GM19025 (cell line): ENCODE results near the gene P4HA2.

Experiments used
- ATAC-seq: cut with Tn5 transposase; IDR thresholded peaks from one replicate; pipeline ENCODE4 v1.9.1; 2021; ENCODE audit warnings: mild to moderate bottlenecking, low read depth, moderate library complexity; ENCODE audit not compliant: unreplicated experiment

The P4HA2 gene

DNA sequence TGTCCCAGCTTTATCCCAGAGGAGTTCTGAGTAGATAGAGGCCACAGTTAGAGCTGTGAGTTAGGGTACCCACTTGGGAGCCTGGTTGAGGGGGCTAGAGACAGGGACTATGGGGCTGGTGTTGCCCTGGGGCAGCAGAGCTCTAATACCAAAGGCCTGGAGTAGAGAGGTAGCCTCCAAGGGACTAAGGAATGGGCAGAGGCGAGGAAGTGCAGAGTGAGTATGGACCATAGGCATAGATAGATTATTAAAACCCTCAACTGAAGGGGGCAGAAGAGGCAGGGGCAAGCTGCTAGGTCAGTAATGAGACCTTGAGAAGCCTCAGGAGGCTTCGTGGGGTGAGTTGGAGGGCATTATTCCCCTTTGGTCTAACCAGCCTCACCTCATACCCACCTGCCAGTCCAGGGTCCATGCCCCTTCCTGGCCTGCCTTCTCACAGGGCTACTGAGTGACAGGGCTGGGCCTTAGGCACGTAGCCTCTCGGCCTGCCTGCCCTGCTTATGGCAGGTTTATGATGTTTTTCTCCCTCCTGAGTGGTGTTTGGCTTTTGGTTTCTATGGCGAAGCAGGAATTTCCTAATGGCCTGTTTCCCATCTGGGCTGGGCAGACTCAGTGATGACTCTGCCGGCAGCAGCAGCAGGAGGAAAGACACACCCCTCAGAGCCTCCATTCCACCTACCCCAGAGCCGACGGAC is 37.8 kb upstream of the P4HA2 start:
- ATAC-seq: no peak

DNA sequence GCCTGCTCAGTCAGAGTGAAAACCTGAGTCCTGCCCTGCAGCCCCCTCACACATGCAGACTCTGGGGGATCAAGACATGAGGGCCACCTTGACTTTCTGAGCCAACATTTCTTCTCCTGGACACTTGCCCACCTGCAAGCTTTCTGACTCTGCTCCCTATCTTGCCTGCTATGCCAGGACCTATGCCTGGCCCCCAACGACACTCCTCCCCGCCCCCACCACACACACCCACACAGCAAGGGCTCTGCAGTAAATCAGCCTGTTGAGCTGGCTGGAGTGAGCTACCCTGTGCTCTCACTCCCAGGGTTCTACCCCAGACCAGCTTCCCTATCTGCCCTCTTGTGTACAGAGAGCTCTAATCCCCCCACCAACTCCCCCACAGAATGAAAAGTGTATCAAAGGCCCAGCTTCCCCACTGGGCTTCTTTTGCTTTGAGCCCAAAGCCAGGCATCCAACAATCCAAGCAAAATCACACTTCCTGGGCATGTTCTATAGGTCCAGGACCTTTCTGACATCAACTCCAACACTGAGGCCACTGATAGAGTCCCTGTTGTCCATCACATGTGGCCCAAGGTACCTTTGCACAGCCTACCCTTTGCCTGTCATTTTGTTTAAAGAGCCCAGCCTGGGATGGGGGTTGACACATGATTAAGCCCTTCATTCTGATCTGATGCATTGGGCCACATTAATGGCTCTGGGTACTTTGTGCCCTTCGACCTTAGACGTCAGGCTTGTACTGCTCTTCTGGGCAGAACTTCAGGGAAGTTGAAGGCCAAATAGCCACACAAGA is 37.1 kb upstream of the P4HA2 start:
- ATAC-seq: no peak

DNA sequence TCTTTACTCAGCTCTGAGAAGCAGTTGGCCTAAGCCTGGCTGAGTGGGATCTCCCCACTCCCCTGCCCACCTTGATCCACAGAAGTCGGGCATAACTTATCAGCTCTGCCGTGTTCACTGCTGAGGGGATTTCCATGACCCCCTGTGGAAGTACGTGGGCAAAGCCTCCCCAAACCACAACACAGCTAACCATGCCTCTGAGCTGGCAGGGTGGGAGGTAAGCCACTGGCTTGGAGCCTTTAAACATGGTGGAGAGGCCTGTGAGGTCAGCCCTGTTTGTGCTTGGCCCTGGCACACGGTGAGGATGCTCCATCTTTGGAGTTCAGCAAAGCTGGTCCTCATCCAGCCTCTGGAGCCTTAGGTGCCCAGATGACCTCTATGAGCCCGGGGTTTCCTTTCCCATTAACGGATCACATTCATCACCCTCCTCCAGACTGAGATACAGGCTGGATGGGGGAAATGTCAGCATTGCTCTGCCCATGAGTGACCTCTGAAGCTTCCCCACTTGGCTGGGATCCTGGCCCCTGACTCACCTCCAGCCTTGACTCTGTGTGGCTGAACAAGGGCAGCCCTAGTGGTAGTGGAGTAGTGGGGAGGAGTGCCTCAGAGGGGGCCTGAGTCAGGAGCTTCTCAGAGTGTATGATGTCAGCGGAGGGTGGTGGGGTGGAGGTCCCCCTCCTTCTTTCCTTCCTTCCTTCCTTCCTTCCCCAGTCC is 36.1 kb upstream of the P4HA2 start:
- no peak for ATAC-seq

DNA sequence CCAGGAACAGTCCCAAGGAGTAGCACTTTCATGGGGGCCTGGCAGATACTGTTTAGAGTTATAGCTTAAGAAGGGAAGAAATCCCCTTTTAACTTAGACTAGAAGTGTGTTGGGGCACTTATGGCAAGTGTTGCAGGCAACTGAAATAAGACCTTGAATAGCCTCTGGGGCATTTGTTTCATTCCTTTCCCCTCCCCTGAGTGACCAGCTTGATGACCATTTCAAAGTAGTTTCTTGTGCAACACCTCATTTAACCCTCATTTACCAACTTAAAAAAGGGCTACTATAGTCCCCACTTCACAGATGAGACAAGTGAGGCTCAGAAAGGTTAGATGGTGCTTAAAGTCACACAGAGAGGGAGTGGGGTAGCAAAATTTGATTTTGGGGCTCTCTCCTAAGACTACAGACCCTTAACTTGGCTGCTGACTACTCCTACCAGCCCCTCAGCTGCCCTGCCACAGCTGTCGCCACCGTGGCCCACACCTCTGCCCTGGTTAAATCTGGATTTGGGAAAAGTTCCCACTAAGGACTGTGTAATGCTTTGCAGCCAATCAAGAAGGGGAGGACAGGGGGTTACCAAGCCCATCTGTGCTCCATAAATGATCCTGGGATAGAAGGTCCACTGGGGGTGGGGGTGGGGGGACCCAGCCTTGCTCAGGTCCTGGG is 35.4 kb upstream of the P4HA2 start:
- no peak for ATAC-seq

DNA sequence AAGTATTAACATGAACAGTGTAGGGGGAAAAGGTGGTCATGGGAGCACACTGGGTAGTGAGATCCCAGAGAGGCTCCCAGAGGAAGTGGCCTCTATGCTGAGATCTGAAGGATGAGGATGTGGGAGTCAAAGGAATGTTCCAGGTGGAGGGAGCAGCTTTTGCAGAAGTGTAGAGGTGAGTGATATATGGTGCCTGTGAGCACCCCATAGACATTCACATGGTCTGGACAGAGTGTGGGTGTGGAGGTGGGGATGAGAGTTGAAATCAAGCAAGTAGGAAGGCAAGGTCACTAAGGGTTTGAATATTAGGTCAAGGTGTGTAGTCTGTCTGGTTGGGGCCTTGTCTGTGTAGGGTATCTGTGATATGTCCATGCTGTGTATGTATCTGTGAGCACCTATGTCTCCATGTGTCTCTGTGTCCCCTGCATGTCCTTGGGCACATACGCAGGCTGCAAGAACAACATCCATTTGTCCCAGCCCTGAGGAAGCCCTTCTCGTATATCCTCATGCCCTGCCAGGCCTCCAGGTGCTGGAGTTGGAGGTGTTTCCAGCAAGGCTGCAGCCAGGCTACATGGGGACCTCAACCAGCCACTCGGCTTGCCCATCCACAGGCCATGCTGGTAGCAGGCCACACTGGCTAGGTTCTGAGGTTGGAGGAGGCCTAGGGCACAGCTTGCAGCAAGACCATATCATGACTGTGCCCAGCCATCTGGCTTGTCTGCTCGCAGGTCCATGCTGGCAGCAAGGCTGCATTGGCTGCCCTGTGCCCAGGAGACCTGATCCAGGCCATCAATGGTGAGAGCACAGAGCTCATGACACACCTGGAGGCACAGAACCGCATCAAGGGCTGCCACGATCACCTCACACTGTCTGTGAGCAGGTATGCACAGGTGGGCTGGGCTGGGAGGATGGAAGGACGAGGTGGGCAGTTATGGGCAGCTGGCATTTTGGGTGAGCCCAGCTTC is 34.5 kb upstream of the P4HA2 start:
- no peak for ATAC-seq

DNA sequence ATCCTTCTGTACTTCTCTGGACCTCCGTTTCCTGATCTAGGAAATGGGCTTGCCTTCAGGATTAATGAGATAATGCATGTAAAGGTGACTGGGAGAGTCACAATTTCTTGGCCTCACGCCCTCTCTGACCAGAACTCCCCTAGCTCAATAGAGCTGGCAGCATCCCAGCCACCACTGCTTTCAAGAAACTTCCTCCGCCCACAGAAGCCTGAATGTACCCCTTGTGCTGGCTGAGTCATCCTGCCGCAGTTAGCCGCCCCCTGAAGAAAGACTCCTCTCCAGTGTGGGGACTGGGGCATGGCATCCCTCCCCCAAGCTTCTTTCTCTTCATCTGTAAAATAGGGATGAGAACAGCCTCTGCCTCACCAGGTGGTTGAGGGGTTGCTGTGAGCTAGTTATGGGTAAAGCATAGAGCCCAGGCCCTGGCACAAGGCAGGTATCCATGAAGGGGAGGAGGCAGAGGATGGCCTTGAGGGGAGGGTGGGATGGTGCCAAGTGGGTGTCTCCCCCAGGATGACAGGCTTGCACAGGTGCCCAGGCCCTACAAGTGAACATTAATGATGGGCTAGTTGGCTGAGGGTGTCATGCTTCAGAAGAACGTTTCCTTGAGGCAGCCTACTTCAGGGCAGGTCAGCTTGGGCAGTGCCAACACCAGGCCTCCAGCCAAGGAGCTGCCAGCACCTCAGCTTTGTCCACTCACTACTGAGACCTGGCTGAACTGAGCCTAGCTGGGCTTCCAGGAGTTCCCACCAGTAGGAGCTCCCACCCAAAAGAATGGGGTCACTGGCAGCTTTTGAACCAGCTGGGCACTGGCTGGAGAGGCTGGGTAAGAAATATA is 33.3 kb upstream of the P4HA2 start:
- ATAC-seq: no peak

DNA sequence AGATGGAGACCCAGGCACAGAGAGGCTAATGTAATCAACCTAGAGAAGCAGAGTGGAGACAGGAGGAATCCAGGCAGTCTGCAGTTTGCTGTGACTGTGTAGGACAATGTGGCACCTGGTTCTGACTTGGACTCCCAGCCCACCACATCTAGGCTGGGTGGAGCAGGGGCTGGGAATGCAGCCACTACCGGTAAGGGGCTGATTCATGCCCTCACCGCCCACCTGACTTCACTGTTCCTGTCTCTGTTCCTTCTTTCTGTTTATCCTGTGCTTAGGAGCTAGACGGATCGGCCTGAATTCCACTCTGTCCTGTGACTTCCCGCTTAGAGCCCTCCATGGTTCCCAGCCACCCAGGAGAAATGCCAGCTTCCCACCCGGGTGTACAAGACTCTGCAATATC is 32.4 kb upstream of the P4HA2 start:
- ATAC-seq: no peak

DNA sequence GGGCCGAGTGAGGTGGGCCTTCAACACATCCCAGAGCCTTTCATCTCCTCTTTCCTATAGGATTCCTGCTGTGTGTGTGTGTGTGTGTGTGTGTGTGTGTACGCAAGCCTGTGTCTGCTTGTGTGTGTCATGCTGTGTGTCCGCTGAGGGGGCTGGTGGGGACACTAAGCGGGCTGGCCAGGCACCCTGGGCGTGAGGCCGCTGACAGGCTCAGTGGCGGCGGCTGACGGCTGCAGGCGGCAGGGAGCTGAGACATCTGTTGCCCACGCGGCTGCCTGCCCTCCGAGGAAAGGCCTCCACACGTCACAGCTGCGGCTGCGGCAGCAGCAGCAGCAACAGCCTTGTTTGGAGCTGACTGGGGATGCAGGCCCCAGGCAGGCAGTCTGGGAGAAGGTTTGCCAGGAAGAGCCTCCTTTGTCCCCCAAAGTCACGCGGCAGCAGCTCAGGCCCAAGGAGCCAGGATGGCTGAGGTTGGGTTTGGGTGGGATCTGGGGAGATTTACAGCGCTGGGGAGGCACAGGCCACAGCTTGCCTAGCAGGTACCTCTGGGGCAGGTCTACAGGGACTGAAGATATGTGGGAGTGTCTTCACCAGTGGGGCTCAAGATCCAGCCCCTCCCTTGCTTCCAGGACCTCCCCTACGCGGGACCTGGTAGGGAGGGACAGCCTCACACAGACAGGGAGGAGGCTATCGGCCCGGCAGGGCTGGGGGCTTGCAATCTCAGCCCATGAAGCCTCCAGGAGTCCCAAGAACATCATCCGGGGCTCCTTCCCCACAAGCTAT is 31.6 kb upstream of the P4HA2 start:
- no peak for ATAC-seq

DNA sequence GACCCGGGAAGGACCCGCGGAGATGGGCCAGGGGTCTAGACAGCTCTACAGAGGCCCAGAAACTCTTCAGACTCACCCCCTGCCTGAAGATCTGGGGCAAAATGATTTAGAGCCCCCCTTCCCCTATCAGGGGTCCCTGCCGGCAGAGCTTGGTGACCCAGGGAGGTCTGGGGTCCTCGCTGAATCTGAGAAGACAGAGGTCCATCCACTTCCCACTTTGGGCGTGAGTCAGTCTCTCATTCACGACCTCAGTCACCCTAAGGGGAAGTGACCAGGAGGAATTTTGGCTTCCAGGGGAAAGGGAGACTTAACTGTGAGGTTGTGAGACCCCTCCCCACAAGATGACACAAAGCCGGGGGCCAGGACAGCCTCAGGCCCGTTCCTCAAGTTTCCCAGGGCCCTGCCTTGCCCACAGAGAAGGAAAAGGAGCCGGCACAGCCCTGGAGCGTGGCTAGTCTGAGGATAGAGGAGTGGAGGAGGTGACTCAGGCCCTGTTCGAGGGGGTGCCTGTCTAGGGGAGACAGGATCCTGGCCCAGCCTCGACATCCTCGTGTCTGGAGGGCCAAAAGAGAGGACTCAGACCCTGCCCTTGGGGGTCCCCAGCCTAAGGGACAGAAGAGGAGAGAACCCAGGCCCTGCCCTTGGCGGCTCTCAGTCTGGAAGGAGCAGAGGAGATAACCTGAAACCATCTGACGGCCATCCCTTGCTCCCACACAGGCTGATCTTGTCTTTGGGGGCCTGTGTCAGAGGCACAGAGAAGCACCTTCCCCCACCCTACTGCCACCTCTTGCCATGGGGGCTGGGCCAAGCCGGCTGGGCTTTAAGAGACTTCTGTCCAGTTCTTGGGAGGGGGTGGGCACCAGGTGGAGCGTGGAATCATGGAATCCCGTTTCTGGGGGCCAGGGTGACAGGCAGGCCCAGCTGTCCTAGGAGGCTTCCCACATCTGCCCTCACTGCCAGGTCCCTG is 30.7 kb upstream of the P4HA2 start:
- no peak for ATAC-seq

DNA sequence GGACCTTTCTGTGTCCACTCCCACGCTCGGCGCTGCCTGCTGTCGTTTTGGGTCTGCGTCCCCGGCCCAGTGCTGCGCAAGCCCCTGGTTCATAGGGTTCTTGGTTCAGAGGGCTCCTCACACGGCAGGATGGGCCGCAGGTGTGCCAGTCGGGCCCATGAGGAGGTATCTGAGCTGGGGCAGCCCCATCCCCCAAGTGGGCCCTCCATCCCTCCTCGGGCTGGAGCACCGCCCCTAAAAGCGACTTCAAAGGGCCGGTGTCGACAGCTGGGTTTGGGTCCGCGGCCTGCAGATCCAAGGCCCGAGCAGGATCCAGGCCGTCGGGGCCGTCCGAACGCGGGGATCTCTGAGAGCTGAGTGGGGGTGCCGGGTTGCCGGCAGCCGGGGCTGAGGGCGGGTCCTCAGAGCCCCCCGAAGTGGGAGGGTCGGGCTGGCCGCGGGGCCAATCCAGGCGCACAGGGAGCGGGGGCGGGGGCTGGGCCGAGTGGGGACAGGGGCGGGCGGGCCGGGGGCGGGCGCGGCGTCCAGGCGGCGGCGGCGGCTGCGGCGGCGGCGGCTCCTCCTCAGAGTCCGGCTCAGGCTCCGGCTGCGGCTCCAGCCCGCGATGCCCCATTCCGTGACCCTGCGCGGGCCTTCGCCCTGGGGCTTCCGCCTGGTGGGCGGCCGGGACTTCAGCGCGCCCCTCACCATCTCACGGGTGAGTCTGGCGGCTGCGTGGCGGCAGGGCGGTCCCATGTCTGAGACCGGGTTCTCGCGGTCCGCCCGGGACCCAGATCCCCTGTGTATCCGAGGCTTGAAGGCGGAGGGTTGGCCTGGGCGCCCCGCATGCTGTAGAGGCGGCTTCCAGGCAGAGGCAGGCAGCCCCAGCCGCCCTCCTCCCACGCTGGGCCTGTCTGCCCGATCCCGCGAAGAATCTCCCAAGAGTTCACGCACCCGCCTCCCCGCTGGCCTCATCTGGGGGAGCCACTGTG is 29.8 kb upstream of the P4HA2 start, which contains the start of gene PDLIM4:
PDLIM4 (plus strand) TSS at position 566 of the 971 bp plus-strand sequence; CDS start at position 605, 39 bp downstream.
- no peak for ATAC-seq

DNA sequence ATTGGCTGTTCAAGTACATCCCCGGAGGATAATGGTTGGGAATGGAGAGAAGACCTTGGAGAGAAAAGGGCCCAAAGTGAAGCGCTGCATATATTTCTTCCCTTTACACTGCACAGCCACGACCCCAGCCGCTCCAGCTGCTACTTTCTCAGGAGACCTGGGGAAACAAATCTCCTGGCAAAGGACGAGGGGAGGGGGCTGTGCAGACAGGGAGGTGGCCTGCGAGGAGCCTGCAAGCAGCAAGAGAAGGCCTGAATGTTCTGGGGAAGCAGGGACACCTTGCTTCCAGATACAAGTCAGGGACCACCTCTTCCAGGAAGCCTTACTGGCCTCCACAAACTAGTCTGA is 29.1 kb upstream of the P4HA2 start:
- ATAC-seq: no peak

DNA sequence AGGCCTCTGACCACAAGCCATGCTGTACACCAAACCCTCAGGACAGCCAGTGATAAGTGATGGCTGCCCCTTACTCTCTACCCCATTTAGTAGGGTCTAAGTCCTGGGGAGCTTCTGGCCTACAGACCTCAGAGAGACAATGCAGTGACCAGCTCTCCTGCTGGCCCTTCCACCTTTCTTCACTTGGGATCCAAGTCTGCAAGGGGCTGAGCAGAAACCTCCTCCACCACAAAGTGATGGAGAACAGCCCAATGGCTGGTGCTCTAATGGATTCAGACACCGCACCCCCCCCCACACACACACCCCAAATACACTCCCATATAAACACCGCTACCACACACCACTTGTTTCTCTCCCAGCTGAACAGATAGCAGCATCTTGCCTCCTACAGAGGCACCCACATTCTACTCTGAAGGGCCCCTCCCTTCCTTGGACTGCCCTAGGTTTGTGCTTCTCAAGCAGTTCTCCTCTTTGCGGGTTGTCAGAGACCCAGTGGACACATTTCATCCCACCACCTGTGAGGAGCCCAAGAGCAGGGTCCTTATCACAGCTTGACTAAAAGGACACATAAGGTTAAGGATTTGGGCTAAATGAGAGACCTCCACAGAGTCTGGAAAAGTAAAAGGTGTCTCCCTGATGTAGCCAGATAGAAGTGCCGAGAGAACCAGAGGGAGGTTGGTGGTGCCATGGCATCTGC is 28.6 kb upstream of the P4HA2 start:
- no peak for ATAC-seq

DNA sequence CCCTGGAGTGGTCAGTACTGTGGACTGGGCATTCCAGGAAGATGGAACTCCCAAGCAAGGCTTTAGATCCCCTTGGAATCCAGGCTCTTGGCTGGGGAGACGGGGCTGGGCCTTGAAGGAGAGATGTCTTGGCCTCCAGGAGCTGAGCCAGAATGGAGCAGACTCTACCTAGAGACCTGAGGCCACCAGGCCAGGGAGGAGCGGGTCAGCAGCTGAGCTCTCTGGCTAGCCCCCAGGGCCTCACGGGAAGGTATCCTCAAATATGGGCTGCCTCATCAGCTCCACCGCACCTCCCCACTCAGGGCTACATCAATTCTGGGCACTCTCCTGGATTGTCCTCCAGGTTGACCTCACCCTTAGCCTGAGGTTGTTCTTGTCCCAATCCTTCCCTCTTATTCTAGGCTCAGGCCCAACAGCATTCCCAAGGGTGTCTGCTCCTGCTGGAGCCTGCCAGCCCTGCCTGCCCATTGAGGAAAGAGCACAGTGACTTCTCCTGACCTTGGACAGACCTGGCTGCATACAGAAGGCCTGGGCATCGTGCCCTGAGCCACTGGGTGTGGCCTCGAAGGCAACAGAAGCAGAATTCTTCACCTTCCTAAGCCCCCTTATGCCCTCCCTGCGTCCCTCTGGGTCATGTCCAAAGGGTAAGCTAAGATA is 26.8 kb upstream of the P4HA2 start:
- no peak for ATAC-seq

DNA sequence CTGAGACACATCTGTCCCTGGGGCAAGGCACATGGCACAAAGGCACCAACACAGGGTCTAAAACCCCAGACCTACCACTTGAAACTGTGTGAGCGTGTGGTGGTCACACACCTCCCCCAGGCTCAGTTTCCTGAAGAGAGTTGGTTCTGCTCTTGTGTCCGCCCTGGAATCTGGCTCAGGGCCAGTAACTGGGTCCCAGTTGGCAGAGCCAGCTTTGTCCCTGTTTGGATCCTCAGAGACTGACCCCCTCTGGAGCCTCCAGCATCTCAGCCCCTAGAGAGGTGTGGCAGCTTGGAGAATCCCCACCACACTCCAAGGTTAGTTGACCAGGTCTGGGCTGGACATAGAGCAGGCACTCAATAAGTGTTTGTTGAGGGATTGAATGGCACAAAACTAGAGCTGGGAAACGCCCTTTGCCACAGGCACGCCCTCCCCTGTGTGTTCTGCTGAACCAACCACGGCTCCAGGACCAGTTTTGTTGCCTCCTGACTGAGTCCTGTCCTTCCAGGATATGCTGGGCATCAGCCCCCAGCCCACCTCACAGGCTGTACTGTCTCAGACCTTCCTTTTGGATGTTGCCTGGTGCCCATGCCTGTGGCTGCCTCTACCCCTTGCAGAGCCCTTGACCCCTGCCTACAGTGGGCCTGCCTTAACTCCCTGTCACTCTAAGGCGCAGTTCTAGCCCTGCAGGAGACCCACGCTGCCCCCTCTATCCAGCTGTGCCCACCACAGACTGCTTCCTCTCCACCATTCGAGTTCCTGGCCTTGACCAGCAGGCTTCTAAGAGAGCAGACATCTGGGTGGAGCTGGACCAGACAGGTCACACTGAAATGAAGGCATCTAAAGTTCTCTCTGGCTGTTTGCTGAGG is 26.0 kb upstream of the P4HA2 start:
- no peak for ATAC-seq
